ENCODE measurements around the gene BSN.

BSN gene

GRCh38 chr3:49634736-49635135, 80.5 kb downstream of the BSN start:
- no peak overlapping the region for H3K4me3 ChIP-seq (ENCODE audit: low read depth, low read length)
- TF ChIP-seq CTCF (IDR thresholded peaks at IDR 0.05; ENCODE audit: control insufficient read depth, extremely low read depth, insufficient read depth), result no peak
- DNase-seq (ENCODE audit: low read depth), result no peak

- DNase-seq (ENCODE audit: low read depth), result no peak
- no peak overlapping the region for H3K4me3 ChIP-seq (ENCODE audit: low read depth, low read length)
- no peak for TF ChIP-seq CTCF (IDR thresholded peaks at IDR 0.05; ENCODE audit: control insufficient read depth, extremely low read depth, insufficient read depth)
These were observed 82.8 kb downstream of the BSN start for GRCh38 chr3:49636883-49637609.

GRCh38 chr3:49638445-49638844, 84.2 kb downstream of the BSN start:
- TF ChIP-seq CTCF (IDR thresholded peaks at IDR 0.05; ENCODE audit: control insufficient read depth, extremely low read depth, insufficient read depth), result no peak
- no peak overlapping the region for H3K4me3 ChIP-seq (ENCODE audit: low read depth, low read length)
- no peak for DNase-seq (ENCODE audit: low read depth)

GRCh38 chr3:49639551-49639950, 85.3 kb downstream of the BSN start:
- TF ChIP-seq CTCF (IDR thresholded peaks at IDR 0.05; ENCODE audit: control insufficient read depth, extremely low read depth, insufficient read depth), result no peak
- H3K4me3 ChIP-seq (ENCODE audit: low read depth, low read length), result no peak overlapping the region
- DNase-seq (ENCODE audit: low read depth), result no peak

- no peak for DNase-seq (ENCODE audit: low read depth)
- no peak overlapping the region for H3K4me3 ChIP-seq (ENCODE audit: low read depth, low read length)
- no peak for TF ChIP-seq CTCF (IDR thresholded peaks at IDR 0.05; ENCODE audit: control insufficient read depth, extremely low read depth, insufficient read depth)
These were observed 87.0 kb downstream of the BSN start for GRCh38 chr3:49641292-49641691.

- DNase-seq (ENCODE audit: low read depth), result no peak
- TF ChIP-seq CTCF (IDR thresholded peaks at IDR 0.05; ENCODE audit: control insufficient read depth, extremely low read depth, insufficient read depth), result no peak
These were observed 87.8 kb downstream of the BSN start for GRCh38 chr3:49641921-49642707.

More at GRCh38 chr3:49641921-49642707, 87.8 kb downstream of the BSN start:
- no peak overlapping the region for H3K4me3 ChIP-seq (ENCODE audit: low read depth, low read length)
